Measurements from ENCODE around the gene EFNA5.

DNA sequence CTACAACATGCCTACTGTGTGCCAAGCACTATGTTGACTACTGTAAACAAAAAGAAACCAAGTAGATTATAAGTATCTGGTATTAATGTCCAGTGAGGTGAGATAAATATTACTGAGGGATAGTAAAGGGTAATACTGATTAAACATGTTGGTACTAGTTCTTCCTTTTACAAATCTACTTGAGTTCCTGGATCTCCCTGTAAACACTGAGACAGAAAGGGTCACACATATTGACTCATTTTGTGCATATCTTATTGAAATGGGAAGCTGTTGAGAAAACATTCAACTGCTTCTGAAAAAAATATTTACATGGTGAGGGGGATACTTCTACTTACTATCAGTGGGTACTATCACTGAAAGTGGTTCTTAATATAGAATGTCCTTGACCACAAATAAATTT lies 24.3 kb downstream of the EFNA5 start:
- TF ChIP-seq, protein P1, sequence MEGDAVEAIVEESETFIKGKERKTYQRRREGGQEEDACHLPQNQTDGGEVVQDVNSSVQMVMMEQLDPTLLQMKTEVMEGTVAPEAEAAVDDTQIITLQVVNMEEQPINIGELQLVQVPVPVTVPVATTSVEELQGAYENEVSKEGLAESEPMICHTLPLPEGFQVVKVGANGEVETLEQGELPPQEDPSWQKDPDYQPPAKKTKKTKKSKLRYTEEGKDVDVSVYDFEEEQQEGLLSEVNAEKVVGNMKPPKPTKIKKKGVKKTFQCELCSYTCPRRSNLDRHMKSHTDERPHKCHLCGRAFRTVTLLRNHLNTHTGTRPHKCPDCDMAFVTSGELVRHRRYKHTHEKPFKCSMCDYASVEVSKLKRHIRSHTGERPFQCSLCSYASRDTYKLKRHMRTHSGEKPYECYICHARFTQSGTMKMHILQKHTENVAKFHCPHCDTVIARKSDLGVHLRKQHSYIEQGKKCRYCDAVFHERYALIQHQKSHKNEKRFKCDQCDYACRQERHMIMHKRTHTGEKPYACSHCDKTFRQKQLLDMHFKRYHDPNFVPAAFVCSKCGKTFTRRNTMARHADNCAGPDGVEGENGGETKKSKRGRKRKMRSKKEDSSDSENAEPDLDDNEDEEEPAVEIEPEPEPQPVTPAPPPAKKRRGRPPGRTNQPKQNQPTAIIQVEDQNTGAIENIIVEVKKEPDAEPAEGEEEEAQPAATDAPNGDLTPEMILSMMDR (tag by site-specific recombination; IDR thresholded peaks at IDR 0.05) = no peak
- TF ChIP-seq, protein P2, sequence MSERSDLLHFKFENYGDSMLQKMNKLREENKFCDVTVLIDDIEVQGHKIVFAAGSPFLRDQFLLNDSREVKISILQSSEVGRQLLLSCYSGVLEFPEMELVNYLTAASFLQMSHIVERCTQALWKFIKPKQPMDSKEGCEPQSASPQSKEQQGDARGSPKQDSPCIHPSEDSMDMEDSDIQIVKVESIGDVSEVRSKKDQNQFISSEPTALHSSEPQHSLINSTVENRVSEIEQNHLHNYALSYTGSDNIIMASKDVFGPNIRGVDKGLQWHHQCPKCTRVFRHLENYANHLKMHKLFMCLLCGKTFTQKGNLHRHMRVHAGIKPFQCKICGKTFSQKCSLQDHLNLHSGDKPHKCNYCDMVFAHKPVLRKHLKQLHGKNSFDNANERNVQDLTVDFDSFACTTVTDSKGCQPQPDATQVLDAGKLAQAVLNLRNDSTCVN (tag by site-specific recombination; optimal IDR thresholded peaks at IDR 0.05) = no peak

All from HEK293 (cell line).